Vagina (tissue), 2 donors: ENCODE data around the gene HECA. TPM values are rescaled to one million over a fixed set of nuclear protein-coding genes. Genes with fewer than 3 reads are reported as not detected.
"Not testable (repeated sequence)": the region's sequence is repeated elsewhere in the genome, so short reads cannot be mapped to it uniquely, and the experiment has no call there.

ENCODE experiments used
- DNase-seq, 2 donors: peaks; one replicate each; pipeline ENCODE4 v3.0.0-alpha.2; 2017; ENCODE audit errors: extremely low spot score in 2 of 2
- H3K27ac ChIP-seq: fragments of 200-600 bp; sonication (generic); one replicate; pipeline ENCODE4 v1.5.1; 2019
- H3K27me3 ChIP-seq: fragments of 200-600 bp; sonication (generic); one replicate; pipeline ENCODE4 v1.5.1; 2019
- H3K36me3 ChIP-seq, 2 donors: fragments of 200-600 bp; sonication (generic); one replicate each; pipeline ENCODE4 v1.5.1; 2017 to 2019
- H3K4me1 ChIP-seq: fragments of 200-600 bp; sonication (generic); one replicate; pipeline ENCODE4 v1.5.1; 2019
- H3K4me3 ChIP-seq, 2 donors: fragments of 200-600 bp; sonication (generic); 1 replicate in 1 of 2; 2 replicates in 1 of 2; pipeline ENCODE4 v1.5.1; 2016 to 2019
- H3K9me3 ChIP-seq: fragments of 200-600 bp; sonication (generic); one replicate; pipeline ENCODE4 v1.5.1; 2019
- POLR2A ChIP-seq, 2 donors: fragments of 450-650 bp; IDR thresholded peaks; one replicate each; pipeline ENCODE4 v1.6.1; 2017; ENCODE audit warnings: antibody characterized with exemption in 2 of 2, mild to moderate bottlenecking in 2 of 2, moderate library complexity in 2 of 2
- POLR2AphosphoS5 ChIP-seq, 2 donors: sonication (generic); formaldehyde crosslinking; IDR thresholded peaks; one replicate each; pipeline ENCODE4 v1.9.0; 2017; ENCODE audit warnings: antibody characterized with exemption in 2 of 2, mild to moderate bottlenecking in 2 of 2, low read depth in 1 of 2; ENCODE audit not compliant: insufficient read depth in 1 of 2
- intact Hi-C: fragments of 100-400 bp; cut with DNase I; formaldehyde crosslinking; loops from one replicate; pipeline ENCODE4 v1.15.1; 2023
- total RNA-seq: library from RNA; depleted of rRNA; stranded (reverse); fragments of >200 nt; gene quantifications from one replicate; pipeline ENCODE4 v1.2.3, GENCODE V29; 2016
- TF ChIP-seq, protein P1 (sequence below), 3 experiments: fragments of 450-650 bp in 2 of 3; fragments of 200-600 bp in 1 of 3; sonication (generic) in 1 of 3; IDR thresholded peaks; one replicate each; pipeline ENCODE4 v1.5.1; 2017 to 2019; ENCODE audit warnings: antibody characterized with exemption in 3 of 3, mild to moderate bottlenecking in 2 of 3, moderate library complexity in 2 of 3

HECA gene
- total RNA-seq, 1 donor from 2014 or later, result 35.8 TPM

- Histone ChIP-seq H3K9me3 (no peaks in the 10 kb centered on the region), H3K27ac (no peak overlapping the region), H3K27me3 (no peaks in the 10 kb centered on the region), H3K36me3 (no peaks in the 10 kb centered on the region), H3K4me3 (no peak overlapping the region), H3K4me1 (no peaks in the 10 kb centered on the region)
- intact Hi-C loops, result no loop called here
- TF ChIP-seq POLR2AphosphoS5 (IDR thresholded peaks at IDR 0.05; ENCODE audit: insufficient read depth in 1 of 2, low read depth in 1 of 2), result no peak
- TF ChIP-seq, protein P1, sequence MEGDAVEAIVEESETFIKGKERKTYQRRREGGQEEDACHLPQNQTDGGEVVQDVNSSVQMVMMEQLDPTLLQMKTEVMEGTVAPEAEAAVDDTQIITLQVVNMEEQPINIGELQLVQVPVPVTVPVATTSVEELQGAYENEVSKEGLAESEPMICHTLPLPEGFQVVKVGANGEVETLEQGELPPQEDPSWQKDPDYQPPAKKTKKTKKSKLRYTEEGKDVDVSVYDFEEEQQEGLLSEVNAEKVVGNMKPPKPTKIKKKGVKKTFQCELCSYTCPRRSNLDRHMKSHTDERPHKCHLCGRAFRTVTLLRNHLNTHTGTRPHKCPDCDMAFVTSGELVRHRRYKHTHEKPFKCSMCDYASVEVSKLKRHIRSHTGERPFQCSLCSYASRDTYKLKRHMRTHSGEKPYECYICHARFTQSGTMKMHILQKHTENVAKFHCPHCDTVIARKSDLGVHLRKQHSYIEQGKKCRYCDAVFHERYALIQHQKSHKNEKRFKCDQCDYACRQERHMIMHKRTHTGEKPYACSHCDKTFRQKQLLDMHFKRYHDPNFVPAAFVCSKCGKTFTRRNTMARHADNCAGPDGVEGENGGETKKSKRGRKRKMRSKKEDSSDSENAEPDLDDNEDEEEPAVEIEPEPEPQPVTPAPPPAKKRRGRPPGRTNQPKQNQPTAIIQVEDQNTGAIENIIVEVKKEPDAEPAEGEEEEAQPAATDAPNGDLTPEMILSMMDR (IDR thresholded peaks at IDR 0.05), result no peak
- no peak for TF ChIP-seq POLR2A (IDR thresholded peaks at IDR 0.05)
- no peak for DNase-seq
Observed at GRCh38 chr6:139117734-139118133, 17.1 kb upstream of the HECA start.

DNA sequence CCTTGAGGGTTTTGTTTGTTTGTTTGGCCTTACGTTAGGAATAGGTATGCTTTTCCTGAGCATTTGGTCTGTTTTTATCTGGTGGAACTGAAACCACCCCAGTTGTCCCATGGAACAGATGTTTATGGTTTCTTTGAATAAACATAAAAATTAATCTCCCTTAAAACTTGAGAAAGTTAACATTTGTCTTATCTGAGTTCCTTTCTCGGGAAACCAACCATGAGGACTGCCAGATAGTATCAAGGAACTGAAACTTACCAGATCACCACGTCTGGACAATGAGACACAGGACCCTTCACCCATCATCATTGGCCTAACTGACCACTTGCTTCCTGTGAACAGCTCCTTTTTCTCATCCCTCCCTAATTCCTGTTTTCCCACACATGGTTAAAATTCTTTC, 15.3 kb upstream of the HECA start:
- Histone ChIP-seq H3K27ac (no peak overlapping the region), H3K36me3 (no peaks in the 10 kb centered on the region), H3K9me3 (no peaks in the 10 kb centered on the region), H3K27me3 (no peaks in the 10 kb centered on the region), H3K4me1 (no peaks in the 10 kb centered on the region), H3K4me3 (no peak overlapping the region)
- DNase-seq, result no peak
- intact Hi-C loops, result no loop called here
- TF ChIP-seq POLR2A (IDR thresholded peaks at IDR 0.05) (no peak), POLR2AphosphoS5 (IDR thresholded peaks at IDR 0.05; ENCODE audit: insufficient read depth in 1 of 2, low read depth in 1 of 2) (no peak)
- TF ChIP-seq, protein P1 (IDR thresholded peaks at IDR 0.05), result no peak

DNA sequence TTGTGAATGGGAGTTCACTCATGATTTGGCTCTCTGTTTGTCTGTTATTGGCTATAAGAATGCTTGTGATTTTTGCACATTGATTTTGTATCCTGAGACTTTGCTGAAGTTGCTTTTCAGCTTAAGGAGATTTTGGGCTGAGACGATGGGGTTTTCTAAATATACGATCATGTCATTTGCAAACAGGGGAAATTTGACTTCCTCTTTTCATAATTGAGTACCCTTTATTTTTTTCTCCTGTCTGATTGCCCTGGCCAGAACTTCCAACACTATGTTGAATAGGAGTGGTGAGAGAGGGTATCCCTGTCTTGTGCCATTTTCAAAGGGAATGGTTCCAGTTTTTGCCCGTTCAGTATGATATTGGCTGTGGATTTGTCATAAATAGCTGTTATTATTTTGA, 12.1 kb upstream of the HECA start:
- H3K27me3 ChIP-seq, H3K4me1 ChIP-seq, H3K4me3 ChIP-seq, H3K27ac ChIP-seq, DNase-seq, intact Hi-C loops, H3K9me3 ChIP-seq, H3K36me3 ChIP-seq: not testable (repeated sequence)

GRCh38 chr6:139124887-139125672, 9.8 kb upstream of the HECA start:
- no peak for DNase-seq
- no peaks in the 10 kb centered on the region for H3K36me3 ChIP-seq
- TF ChIP-seq, protein P1 (IDR thresholded peaks at IDR 0.05), result no peak
- peak in 1 of 2 donors; percentile 83 for TF ChIP-seq POLR2AphosphoS5 (IDR thresholded peaks at IDR 0.05; ENCODE audit: insufficient read depth in 1 of 2, low read depth in 1 of 2)
- intact Hi-C loops, result no loop called here
- no peaks in the 10 kb centered on the region for H3K27me3 ChIP-seq
- no peaks in the 10 kb centered on the region for H3K9me3 ChIP-seq
- no peak overlapping the region for H3K4me3 ChIP-seq
- no peak overlapping the region for H3K27ac ChIP-seq
- H3K4me1 ChIP-seq, result no peaks in the 10 kb centered on the region

- no peaks in the 10 kb centered on the region for H3K36me3 ChIP-seq
- no peaks in the 10 kb centered on the region for H3K4me1 ChIP-seq
- H3K27me3 ChIP-seq, result no peaks in the 10 kb centered on the region
- intact Hi-C loops, result no loop called here
- H3K27ac ChIP-seq, result no peak overlapping the region
- no peak overlapping the region for H3K4me3 ChIP-seq
- no peak for TF ChIP-seq POLR2AphosphoS5 (IDR thresholded peaks at IDR 0.05; ENCODE audit: insufficient read depth in 1 of 2, low read depth in 1 of 2)
- no peak for TF ChIP-seq POLR2A (IDR thresholded peaks at IDR 0.05)
- TF ChIP-seq, protein P1 (IDR thresholded peaks at IDR 0.05), result no peak
- no peaks in the 10 kb centered on the region for H3K9me3 ChIP-seq
- DNase-seq, result no peak
Observed at GRCh38 chr6:139126255-139126654, 8.6 kb upstream of the HECA start.
